HEK293T (cell line): ENCODE results near the gene DDN.

ENCODE experiments used
- BHLHE40 ChIP-seq: fragments of 450-650 bp; IDR thresholded peaks from 2 replicates; pipeline ENCODE4 v1.6.1; 2016; ENCODE audit warnings: mild to moderate bottlenecking, moderate library complexity, borderline replicate concordance
- FOXA1 ChIP-seq: fragments of 450-650 bp; IDR thresholded peaks from 2 replicates; pipeline ENCODE4 v1.6.1; 2016; ENCODE audit warnings: mild to moderate bottlenecking
- L3MBTL2 ChIP-seq: fragments of 450-650 bp; conservative IDR thresholded peaks from 2 replicates; pipeline ENCODE4 v1.6.1; 2016; ENCODE audit warnings: mild to moderate bottlenecking
- SP1 ChIP-seq: fragments of 450-650 bp; IDR thresholded peaks from 2 replicates; pipeline ENCODE4 v1.6.1; 2017
- SUZ12 ChIP-seq: fragments of 450-650 bp; IDR thresholded peaks from 2 replicates; pipeline ENCODE4 v1.6.1; 2016; ENCODE audit warnings: mild to moderate bottlenecking
- TARDBP ChIP-seq: fragments of 450-650 bp; IDR thresholded peaks from 2 replicates; pipeline ENCODE4 v1.6.1; 2016

DNA sequence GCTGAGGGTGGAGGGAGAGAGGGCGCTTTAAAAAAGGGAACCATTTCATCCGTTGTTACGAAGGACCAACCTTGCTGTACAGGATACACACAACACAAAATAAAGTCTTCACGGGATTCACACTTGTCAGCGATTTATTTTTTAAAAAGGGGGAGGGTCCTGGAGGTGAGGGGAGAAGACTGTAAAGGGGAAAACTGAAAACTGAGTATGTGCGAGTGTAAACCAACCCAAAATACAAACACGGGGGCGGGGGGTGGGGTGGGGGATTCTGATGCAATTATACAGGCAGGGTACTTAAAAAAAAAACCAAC, 19.9 kb upstream of the DDN start:
- TF ChIP-seq L3MBTL2 (no peak), SP1 (no peak), FOXA1 (no peak), TARDBP (no peak), BHLHE40 (no peak), SUZ12 (no peak)
